ENCODE data around the gene KCTD15. TPM values are rescaled to one million over a fixed set of nuclear protein-coding genes. Genes with fewer than 3 reads are reported as not detected.
A peak's percentile ranks its signal among the peaks of the same experiment; 100 is the strongest.

Gene KCTD15
- total RNA-seq, 2 donors from 2014 or later = 13.8 to 14.0 TPM

- intact Hi-C loops (cut with DNase I) = no loop called here
- Histone ChIP-seq H3K4me3 (peak overlapping the region; percentile 81), H3K27me3 (peaks cover 6% of the 10 kb centered on the region), H3K36me3 (no peaks in the 10 kb centered on the region), H3K9me3 (no peaks in the 10 kb centered on the region), H3K9ac (ENCODE audit: low read depth in 2 of 2, low read length in 2 of 2) (peak overlapping the region in 1 of 2 donors; percentile 15), H3K4me1 (no peaks in the 10 kb centered on the region), H3K27ac (peak overlapping the region; percentile 91)
- TF ChIP-seq CTCF (IDR thresholded peaks at IDR 0.05) = no peak
- no peak for DNase-seq
Measured at GRCh38 chr19:33798681-33799111, 2.0 kb downstream of the KCTD15 start.

- intact Hi-C loops (cut with DNase I) = no loop called here
- peaks cover 3% of the 10 kb centered on the region for H3K4me1 ChIP-seq
- TF ChIP-seq CTCF (IDR thresholded peaks at IDR 0.05) = no peak
- no peak overlapping the region for H3K9ac ChIP-seq (ENCODE audit: low read depth in 2 of 2, low read length in 2 of 2)
- no peak for DNase-seq
- no peaks in the 10 kb centered on the region for H3K36me3 ChIP-seq
- H3K4me3 ChIP-seq = no peak overlapping the region
- no peak overlapping the region for H3K27ac ChIP-seq
- H3K27me3 ChIP-seq = peaks cover 3% of the 10 kb centered on the region
- no peaks in the 10 kb centered on the region for H3K9me3 ChIP-seq
Measured at GRCh38 chr19:33799476-33799875, 2.8 kb downstream of the KCTD15 start.

GRCh38 chr19:33800012-33800680, 3.5 kb downstream of the KCTD15 start:
- TF ChIP-seq CTCF (IDR thresholded peaks at IDR 0.05) = no peak
- no peak overlapping the region for H3K4me3 ChIP-seq
- DNase-seq = no peak
- peaks cover 5% of the 10 kb centered on the region for H3K4me1 ChIP-seq
- H3K9me3 ChIP-seq = no peaks in the 10 kb centered on the region
- no peak overlapping the region for H3K27ac ChIP-seq
- H3K9ac ChIP-seq (ENCODE audit: low read depth in 2 of 2, low read length in 2 of 2) = no peak overlapping the region
- no peaks in the 10 kb centered on the region for H3K36me3 ChIP-seq
- intact Hi-C loops (cut with DNase I) = no loop called here
- no peaks in the 10 kb centered on the region for H3K27me3 ChIP-seq

GRCh38 chr19:33801411-33801810, 4.7 kb downstream of the KCTD15 start:
- no peaks in the 10 kb centered on the region for H3K36me3 ChIP-seq
- no peak for DNase-seq

GRCh38 chr19:33802001-33802400, 5.3 kb downstream of the KCTD15 start:
- peaks cover 14% of the 10 kb centered on the region for H3K4me1 ChIP-seq
- peak overlapping the region in 1 of 2 donors; percentile 27 for H3K9ac ChIP-seq (ENCODE audit: low read depth in 2 of 2, low read length in 2 of 2)
- no peaks in the 10 kb centered on the region for H3K9me3 ChIP-seq
- intact Hi-C loops (cut with DNase I) = no loop called here
- no peak for DNase-seq
- H3K27ac ChIP-seq = no peak overlapping the region
- no peak overlapping the region for H3K4me3 ChIP-seq
- H3K36me3 ChIP-seq = no peaks in the 10 kb centered on the region
- TF ChIP-seq CTCF (IDR thresholded peaks at IDR 0.05) = no peak
- no peaks in the 10 kb centered on the region for H3K27me3 ChIP-seq

More at GRCh38 chr19:33801411-33801810, 4.7 kb downstream of the KCTD15 start:
- H3K4me1 ChIP-seq = peaks cover 9% of the 10 kb centered on the region
- no peaks in the 10 kb centered on the region for H3K27me3 ChIP-seq
- no peak for TF ChIP-seq CTCF (IDR thresholded peaks at IDR 0.05)
- intact Hi-C loops (cut with DNase I) = no loop called here
- H3K9me3 ChIP-seq = no peaks in the 10 kb centered on the region
- H3K4me3 ChIP-seq = no peak overlapping the region
- H3K9ac ChIP-seq (ENCODE audit: low read depth in 2 of 2, low read length in 2 of 2) = no peak overlapping the region
- no peak overlapping the region for H3K27ac ChIP-seq

All from colonic mucosa (tissue), 4 donors.